HepG2 (cell line): ENCODE data around the gene RAB38. TPM values are rescaled to one million over a fixed set of nuclear protein-coding genes. Genes with fewer than 3 reads are reported as not detected.

ENCODE experiments used
- ATAC-seq: fragments of 200-7000 bp; cut with Tn5 transposase; 3 replicates; pipeline ENCODE4 v1.9.1; 2020; ENCODE audit warnings: mild to moderate bottlenecking, moderate library complexity
- BruUV-seq: library from RNA; stranded (reverse); fragments of 400-500 nt; replicated peaks from 2 replicates; lab custom pipeline; 2021; lab: Mats Ljungman, UMichigan
- CTCF ChIA-PET: fragments of 300-600 bp; formaldehyde crosslinking; extraction: SDS; loops from one replicate; lab custom pipeline; 2021; ENCODE audit warnings: low total read pairs, inconsistent platforms, low intra/inter-chr PET ratio; lab: Yijun Ruan, JAX
- POLR2A ChIA-PET: fragments of 350-600 bp; sonication (Branson Sonifier 250); formaldehyde crosslinking; loops from one replicate; lab custom pipeline; 2020; ENCODE audit warnings: antibody characterized with exemption, inconsistent platforms; lab: Yijun Ruan, JAX
- DNase-seq: peaks from one replicate; pipeline ENCODE4 v3.0.0-alpha.2; 2015; ENCODE audit warnings: low spot score
- FAIRE-seq: peaks from 3 replicates; lab custom pipeline; 2011; peaks lifted over from hg19 to GRCh38; lab: Jason Lieb, UNC
- H2AFZ ChIP-seq: one replicate; pipeline ENCODE4 v1.6.1; 2011; ENCODE audit warnings: low read length, inconsistent platforms
- H3K27ac ChIP-seq: fragments of 300-600 bp; 3 replicates; pipeline ENCODE4 v1.8.0; 2011; ENCODE audit warnings: mixed run types, mild to moderate bottlenecking, mixed read lengths, low read length, inconsistent platforms; ENCODE audit not compliant: insufficient read depth; ENCODE audit errors: extremely low read length
- H3K27me3 ChIP-seq, 2 experiments: fragments of 200-600 bp in 1 of 2; 2 replicates in 1 of 2; 3 replicates in 1 of 2; pipeline versions ENCODE4 v1.6.0 to v1.8.0; 2011; ENCODE audit warnings: low read length in 2 of 2, mild to moderate bottlenecking in 2 of 2, moderate library complexity in 2 of 2, inconsistent platforms in 1 of 2; ENCODE audit not compliant: insufficient read depth in 2 of 2, control insufficient read depth in 1 of 2
- H3K36me3 ChIP-seq, 2 experiments: fragments of 200-600 bp in 1 of 2; replicated peaks in 1 of 2; 2 replicates in 1 of 2; 3 replicates in 1 of 2; pipeline versions ENCODE4 v1.5.1 to v1.8.0; 2011; ENCODE audit warnings: low read length in 2 of 2, inconsistent platforms in 1 of 2; ENCODE audit not compliant: insufficient read depth in 2 of 2, control insufficient read depth in 1 of 2
- H3K4me1 ChIP-seq: 2 replicates; pipeline ENCODE4 v1.5.1; 2012; ENCODE audit warnings: low read length, inconsistent platforms; ENCODE audit not compliant: insufficient read depth
- H3K4me2 ChIP-seq: 2 replicates; pipeline ENCODE4 v1.6.0; 2011; ENCODE audit warnings: low read depth, low read length, inconsistent platforms
- H3K4me3 ChIP-seq, 3 experiments: fragments of 200-600 bp in 1 of 3; sonication (generic), shearing (Covaris generic) in 1 of 3; replicated peaks in 1 of 3; 2 replicates each; pipeline ENCODE4 v1.5.1; 2011 to 2016; ENCODE audit warnings: low read length in 3 of 3, inconsistent platforms in 2 of 3, low read depth in 2 of 3, mild to moderate bottlenecking in 2 of 3, control low read depth in 1 of 3, mixed read lengths in 1 of 3; ENCODE audit not compliant: insufficient read depth in 1 of 3
- H3K79me2 ChIP-seq: one replicate; pipeline ENCODE4 v1.6.1; 2011; ENCODE audit warnings: low read length, inconsistent platforms; ENCODE audit not compliant: insufficient read depth
- H3K9ac ChIP-seq: 2 replicates; pipeline ENCODE4 v1.6.0; 2011; ENCODE audit warnings: mild to moderate bottlenecking, low read depth, low read length, inconsistent platforms; ENCODE audit not compliant: insufficient read depth
- H3K9me3 ChIP-seq: 2 replicates; pipeline ENCODE4 v1.5.1; 2012; ENCODE audit warnings: mild to moderate bottlenecking, low read length
- H4K20me1 ChIP-seq: 2 replicates; pipeline ENCODE4 v1.6.0; 2011; ENCODE audit warnings: inconsistent platforms, mild to moderate bottlenecking, low read length, moderate library complexity; ENCODE audit not compliant: insufficient read depth
- CCAR2 ChIP-seq: fragments of 200-400 bp; formaldehyde crosslinking; optimal IDR thresholded peaks from 2 replicates; pipeline ENCODE3; 2018; ENCODE audit warnings: low read depth, mild to moderate bottlenecking, low read length, moderate library complexity
- CREM ChIP-seq, 2 experiments: sonication (generic) in 1 of 2; formaldehyde crosslinking in 1 of 2; IDR thresholded peaks; 2 replicates each; pipeline versions ENCODE4 v1.4.0 to v1.6.1; 2016 to 2020; ENCODE audit warnings: antibody characterized with exemption in 1 of 2, mild to moderate bottlenecking in 1 of 2, missing genetic modification reagents in 1 of 2
- KAT2B ChIP-seq: fragments of 150-350 bp; IDR thresholded peaks from 2 replicates; pipeline ENCODE4 v1.6.1; 2014; ENCODE audit warnings: low read depth, low read length, borderline replicate concordance
- KLF9 ChIP-seq: IDR thresholded peaks from 2 replicates; pipeline ENCODE4 v1.6.1; 2016; ENCODE audit warnings: low read depth
- PCBP1 ChIP-seq: fragments of 200-400 bp; formaldehyde crosslinking; IDR thresholded peaks from 2 replicates; pipeline ENCODE4 v1.6.1; 2017; ENCODE audit warnings: mild to moderate bottlenecking, low read depth, low read length, borderline replicate concordance
- SMARCC2 ChIP-seq: fragments of 450-650 bp; IDR thresholded peaks from 2 replicates; pipeline ENCODE4 v1.6.1; 2017; ENCODE audit warnings: antibody characterized with exemption, mild to moderate bottlenecking
- SOX6 ChIP-seq, 2 experiments: fragments of 450-650 bp in 1 of 2; sonication (generic) in 1 of 2; formaldehyde crosslinking in 1 of 2; IDR thresholded peaks; 2 replicates each; pipeline versions ENCODE4 v1.4.0 to v1.6.1; 2017 to 2020; ENCODE audit warnings: antibody characterized with exemption in 1 of 2, mild to moderate bottlenecking in 1 of 2, missing genetic modification reagents in 1 of 2
- SSRP1 ChIP-seq: IDR thresholded peaks from 2 replicates; pipeline ENCODE4 v1.6.1; 2016; ENCODE audit warnings: control low read depth
- STAG1 ChIP-seq: sonication (generic); formaldehyde crosslinking; IDR thresholded peaks from 2 replicates; pipeline ENCODE4 v1.4.0; 2020; ENCODE audit warnings: missing genetic modification reagents
- TBL1XR1 ChIP-seq: fragments of 150-350 bp; IDR thresholded peaks from 2 replicates; pipeline ENCODE4 v1.6.1; 2014; ENCODE audit warnings: borderline replicate concordance, low read length; ENCODE audit not compliant: partially characterized antibody
- TEAD3 ChIP-seq: optimal IDR thresholded peaks from 2 replicates; pipeline ENCODE3; 2016; ENCODE audit warnings: borderline replicate concordance
- ZKSCAN5 ChIP-seq: sonication (generic); formaldehyde crosslinking; IDR thresholded peaks from 2 replicates; pipeline ENCODE4 v1.5.1; 2020; ENCODE audit warnings: mild to moderate bottlenecking, missing genetic modification reagents
- ZNF143 ChIP-seq: sonication (generic); formaldehyde crosslinking; IDR thresholded peaks from 2 replicates; pipeline ENCODE4 v1.4.0; 2020; ENCODE audit warnings: missing genetic modification reagents
- ZNF367 ChIP-seq: sonication (generic); formaldehyde crosslinking; IDR thresholded peaks from 2 replicates; pipeline ENCODE4 v1.4.0; 2020; ENCODE audit warnings: missing genetic modification reagents, borderline replicate concordance
- ZNF670 ChIP-seq: sonication (generic); formaldehyde crosslinking; IDR thresholded peaks from 2 replicates; pipeline ENCODE4 v1.8.0; 2022; ENCODE audit warnings: mild to moderate bottlenecking, missing genetic modification reagents, borderline replicate concordance
- ZNF839 ChIP-seq: sonication (generic); formaldehyde crosslinking; IDR thresholded peaks from 2 replicates; pipeline ENCODE4 v1.4.0; 2020; ENCODE audit warnings: missing genetic modification reagents, mild to moderate bottlenecking, borderline replicate concordance
- WGBS: methylation state at CpG from one replicate; pipeline ENCODE4 v1.1.6; 2017; ENCODE audit warnings: low lambda C conversion rate; 5-methylcytosine and 5-hydroxymethylcytosine counted together
- in situ Hi-C: cut with HindIII; loops from 2 replicates; pipeline ENCODE4 v1.10.0; 2017; ENCODE audit warnings: low pct_unique_long_range_greater_than_20kb; ENCODE audit not compliant: extremely low pct_ligation_motif_present
- intact Hi-C: fragments of 100-400 bp; cut with micrococcal nuclease; formaldehyde crosslinking; loops from one replicate; pipeline ENCODE4 v1.10.0; 2022; ENCODE audit not compliant: unreplicated experiment
- polyA plus RNA-seq, 8 experiments: library from polyadenylated mRNA; depleted of rRNA in 3 of 8; stranded (reverse) in 7 of 8; unstranded in 1 of 8; fragments of >200 nt; fragmentation: Illumina TruSeq in 4 of 8; extraction: Trizol in 4 of 8; gene quantifications; 2 replicates each; pipeline versions ENCODE4 v1.2.1 to v1.2.3, GENCODE V29; 2011 to 2016; ENCODE audit warnings: low read depth in 4 of 8, missing spikeins in 1 of 8, mixed read lengths in 1 of 8; ENCODE audit not compliant: insufficient read depth in 1 of 8
- total RNA-seq, 5 experiments: library from RNA; depleted of rRNA; stranded (reverse); fragments of >200 nt; fragmentation: Illumina TruSeq; extraction: Trizol; gene quantifications; 2 replicates each; pipeline ENCODE4 v1.2.3, GENCODE V29; 2016; ENCODE audit warnings: low read depth in 1 of 5
- TF ChIP-seq, protein P1 (sequence below): sonication (generic); formaldehyde crosslinking; IDR thresholded peaks from 2 replicates; pipeline ENCODE4 v1.4.0; 2020; ENCODE audit warnings: missing genetic modification reagents

Gene RAB38
- total and polyA plus RNA-seq, 2 of the 13 experiments (the other 11 are each of a cell fraction or from before 2014, with no cell fraction given), result 0.13 to 0.30 TPM

DNA sequence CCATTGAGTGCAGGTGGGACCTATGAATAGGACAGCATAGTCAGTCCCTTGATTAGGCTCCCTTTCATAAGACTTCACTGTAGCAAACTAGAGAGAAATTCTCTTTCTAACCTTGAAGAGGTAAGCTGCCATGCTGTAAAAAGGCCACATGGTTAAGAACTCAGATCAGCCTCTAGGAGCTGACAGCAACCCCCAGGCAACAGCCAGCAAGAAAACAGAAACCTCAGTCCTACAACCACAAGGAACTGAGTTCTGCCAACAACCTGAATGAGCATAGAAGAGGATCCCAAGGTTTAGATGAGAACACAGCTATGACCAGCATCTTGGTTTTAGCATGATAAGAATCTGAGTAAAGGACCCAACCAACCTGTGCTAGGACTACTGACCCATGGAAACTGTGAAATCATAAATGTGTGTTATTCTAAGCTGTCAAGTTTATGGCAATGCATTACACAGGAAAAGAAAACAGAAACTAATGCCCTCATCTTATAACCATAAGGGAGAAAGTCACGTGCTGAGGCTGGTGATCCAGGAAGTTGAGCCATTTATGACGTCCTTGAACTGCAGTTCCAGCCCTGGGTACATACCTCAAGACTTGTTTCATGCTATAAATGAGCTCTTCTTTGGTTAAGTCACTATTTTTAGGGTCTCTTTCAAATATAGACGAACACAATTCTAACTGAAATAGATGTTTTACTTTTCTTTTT lies 43.3 kb downstream of the RAB38 start (continued):
- no peak for TF ChIP-seq TBL1XR1
- TF ChIP-seq CCAR2, result no peak
- no peak for TF ChIP-seq ZNF839
- TF ChIP-seq STAG1 (CRISPR knock-in tag), result no peak

DNA sequence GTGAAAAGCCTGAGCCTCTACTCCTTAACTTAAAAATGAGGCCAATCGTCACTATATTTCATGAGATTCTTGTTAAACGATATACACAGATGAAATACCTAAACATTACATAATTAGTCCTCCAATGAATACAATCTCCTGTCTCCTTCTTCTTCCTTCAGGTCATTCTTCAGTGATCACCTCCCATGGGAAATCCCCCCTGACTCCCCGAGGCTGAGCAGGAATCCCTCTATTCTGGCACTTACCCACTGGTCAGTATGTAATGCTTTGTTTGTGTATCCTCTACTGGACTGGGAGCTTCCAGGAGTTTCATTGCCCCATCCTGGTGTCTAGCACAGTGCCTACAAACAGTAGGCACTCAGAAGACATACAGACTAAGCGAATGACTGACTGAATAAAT lies 52.3 kb downstream of the RAB38 start:
- Histone ChIP-seq H3K79me2 (no peaks in the 10 kb centered on the region), H2AFZ (no peak overlapping the region), H3K4me1 (no peaks in the 10 kb centered on the region), H3K36me3 (no peaks in the 10 kb centered on the region), H3K9me3 (no peaks in the 10 kb centered on the region), H3K4me2 (no peak overlapping the region), H3K9ac (no peak overlapping the region), H3K27me3 (no peaks in the 10 kb centered on the region), H3K4me3 (no peak overlapping the region), H3K27ac (no peak overlapping the region), H4K20me1 (no peaks in the 10 kb centered on the region; the same call in 1 of the 2 replicates)
- intact Hi-C loops (no loop called here), in situ Hi-C loops (no loop called here)
- 1% methylated on average over 4 of the region's 4 CpGs for WGBS
- FAIRE-seq (no peak), ATAC-seq (no peak), DNase-seq (no peak)
- CTCF ChIA-PET, result no interaction called here
- POLR2A ChIA-PET, result no interaction called here
- BruUV-seq, result no TSS peak
- TF ChIP-seq ZNF143 (CRISPR knock-in tag), result no peak
- TF ChIP-seq CREM (IDR thresholded peaks at IDR 0.05), result no peak
- no peak for TF ChIP-seq CREM (CRISPR knock-in tag; IDR thresholded peaks at IDR 0.05)
- no peak for TF ChIP-seq PCBP1
- TF ChIP-seq SMARCC2, result no peak
- TF ChIP-seq, protein P1, sequence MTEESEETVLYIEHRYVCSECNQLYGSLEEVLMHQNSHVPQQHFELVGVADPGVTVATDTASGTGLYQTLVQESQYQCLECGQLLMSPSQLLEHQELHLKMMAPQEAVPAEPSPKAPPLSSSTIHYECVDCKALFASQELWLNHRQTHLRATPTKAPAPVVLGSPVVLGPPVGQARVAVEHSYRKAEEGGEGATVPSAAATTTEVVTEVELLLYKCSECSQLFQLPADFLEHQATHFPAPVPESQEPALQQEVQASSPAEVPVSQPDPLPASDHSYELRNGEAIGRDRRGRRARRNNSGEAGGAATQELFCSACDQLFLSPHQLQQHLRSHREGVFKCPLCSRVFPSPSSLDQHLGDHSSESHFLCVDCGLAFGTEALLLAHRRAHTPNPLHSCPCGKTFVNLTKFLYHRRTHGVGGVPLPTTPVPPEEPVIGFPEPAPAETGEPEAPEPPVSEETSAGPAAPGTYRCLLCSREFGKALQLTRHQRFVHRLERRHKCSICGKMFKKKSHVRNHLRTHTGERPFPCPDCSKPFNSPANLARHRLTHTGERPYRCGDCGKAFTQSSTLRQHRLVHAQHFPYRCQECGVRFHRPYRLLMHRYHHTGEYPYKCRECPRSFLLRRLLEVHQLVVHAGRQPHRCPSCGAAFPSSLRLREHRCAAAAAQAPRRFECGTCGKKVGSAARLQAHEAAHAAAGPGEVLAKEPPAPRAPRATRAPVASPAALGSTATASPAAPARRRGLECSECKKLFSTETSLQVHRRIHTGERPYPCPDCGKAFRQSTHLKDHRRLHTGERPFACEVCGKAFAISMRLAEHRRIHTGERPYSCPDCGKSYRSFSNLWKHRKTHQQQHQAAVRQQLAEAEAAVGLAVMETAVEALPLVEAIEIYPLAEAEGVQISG (CRISPR knock-in tag), result no peak
- no peak for TF ChIP-seq KAT2B
- no peak for TF ChIP-seq SSRP1
- TF ChIP-seq KLF9 (CRISPR knock-in tag), result no peak
- no peak for TF ChIP-seq TEAD3 (CRISPR knock-in tag)
- no peak for TF ChIP-seq ZKSCAN5 (CRISPR knock-in tag)
- TF ChIP-seq SOX6 (IDR thresholded peaks at IDR 0.05), result no peak
- no peak for TF ChIP-seq SOX6 (CRISPR knock-in tag; IDR thresholded peaks at IDR 0.05)
- TF ChIP-seq ZNF670 (CRISPR knock-in tag), result no peak
- TF ChIP-seq ZNF367, result no peak
